Heart left ventricle (tissue), 16 donors: ENCODE measurements around the gene CLDN14. TPM values are rescaled to one million over a fixed set of nuclear protein-coding genes. Genes with fewer than 3 reads are reported as not detected.

Experiments used
- ATAC-seq, 4 donors: fragments of 200-7000 bp; cut with Tn5 transposase; one replicate each; pipeline ENCODE4 v1.9.1; 2020 to 2022; ENCODE audit warnings: moderate library complexity in 4 of 4, mild to moderate bottlenecking in 3 of 4, moderate number of reproducible peaks in 1 of 4
- DNase-seq, 5 donors: peaks; one replicate each; pipeline ENCODE4 v3.0.0-alpha.2; 2020
- H3K27ac ChIP-seq, 12 donors: fragments of 200-600 bp; sonication (generic) in 4 of 12; one replicate each; pipeline versions ENCODE4 v1.5.0 to v1.8.0; 2016 to 2022; ENCODE audit warnings: mild to moderate bottlenecking in 2 of 12
- H3K27me3 ChIP-seq, 9 donors: fragments of 200-600 bp; sonication (generic) in 2 of 9; one replicate each; pipeline versions ENCODE4 v1.5.1 to v1.8.0; 2016 to 2022; ENCODE audit warnings: mild to moderate bottlenecking in 3 of 9
- H3K36me3 ChIP-seq, 9 donors: fragments of 200-600 bp; sonication (generic) in 2 of 9; one replicate each; pipeline versions ENCODE4 v1.5.0 to v1.8.0; 2018 to 2022; ENCODE audit warnings: mild to moderate bottlenecking in 2 of 9
- H3K4me1 ChIP-seq, 12 donors: fragments of 200-600 bp; sonication (generic) in 4 of 12; one replicate each; pipeline versions ENCODE4 v1.5.0 to v1.8.0; 2016 to 2022; ENCODE audit warnings: mild to moderate bottlenecking in 3 of 12
- H3K4me3 ChIP-seq, 12 donors: fragments of 200-600 bp; sonication (generic) in 4 of 12; one replicate each; pipeline versions ENCODE4 v1.5.0 to v1.8.0; 2017 to 2022; ENCODE audit warnings: mild to moderate bottlenecking in 9 of 12, moderate library complexity in 4 of 12
- H3K9me3 ChIP-seq, 12 donors: fragments of 200-600 bp; sonication (generic) in 4 of 12; one replicate each; pipeline versions ENCODE4 v1.5.0 to v1.8.0; 2016 to 2022; ENCODE audit warnings: mild to moderate bottlenecking in 1 of 12
- CTCF ChIP-seq, 12 donors: fragments of 200-600 bp; sonication (generic) in 4 of 12; IDR thresholded peaks; one replicate each; pipeline versions ENCODE4 v1.5.0 to v1.8.0; 2018 to 2022; ENCODE audit warnings: antibody characterized with exemption in 12 of 12, mild to moderate bottlenecking in 5 of 12
- POLR2A ChIP-seq, 2 donors: fragments of 450-650 bp; IDR thresholded peaks; one replicate each; pipeline ENCODE4 v1.6.1; 2017; ENCODE audit warnings: antibody characterized with exemption in 2 of 2, mild to moderate bottlenecking in 2 of 2, moderate library complexity in 2 of 2
- WGBS, 4 donors: extraction: QIAGEN DNeasy Blood & Tissue Kit in 2 of 4; methylation state at CpG; one replicate each; pipeline versions ENCODE4 v1.1.5 to v1.1.7; 2013 to 2018; 5-methylcytosine and 5-hydroxymethylcytosine counted together
- intact Hi-C, 10 donors: fragments of 100-400 bp; cut with DNase I; formaldehyde crosslinking; loops; one replicate each; pipeline versions ENCODE4 v1.11.1 to v1.14.2; 2022
- long read RNA-seq, 3 donors: library from polyadenylated mRNA; unstranded; transcript quantifications; one replicate each; pipeline ENCODE4 v2.0.0, GENCODE V29; 2020 to 2021
- polyA plus RNA-seq, 2 donors: library from polyadenylated mRNA; stranded (reverse); fragments of 200-250 nt; gene quantifications; one replicate each; pipeline ENCODE4 v1.2.3, GENCODE V29; 2013
- total RNA-seq, 9 donors: library from RNA; depleted of rRNA in 2 of 9; stranded (reverse); fragments of >200 nt in 2 of 9; fragmentation: NEBNext Ultra II Directional in 3 of 9; extraction: Animal tissue kit (Norgen Biotek cat#: 25700) in 3 of 9; gene quantifications; one replicate each; pipeline versions ENCODE4 v1.1.0 to v1.2.4, GENCODE V29; 2016 to 2023
- donor health status: ischemic (EF 13 %, LVEDD 7.1; RV severe dilation, severe dysfunction).
- donor health status: healthy with polysubstance abuse.
- donor health status: DM: no; HTN: yes; CAD: no.
- donor health status: DM: no; HTN: no; CAD: no.
- donor health status: ischemic (EF 25% LVEDD 6.9; RV normal size, moderate dysfunction).
- donor health status: ischemic (EF 25% LVEDD 5.7; RV mildly dilated, moderate dysfunction).
- donor health status: healthy.
- donor health status: DM: yes; HTN: yes; CAD: no.
- donor health status: ischemic (EF 35%, LVEDD 5.7; RV mildly dilated, moderate dysfunction).
- donor health status: nonischemic (EF 11% LVEDD 7.7; RV severe dilation, severe dysfunction).
- donor health status: DM: yes; HTN: yes; CAD: no.
- donor health status: PGD.
- donor health status: ischemic (EF 29% LVEDD 5.4; RV normal size, mild dysfunction).
- donor health status: nonischemic (EF 23%, LVEDD 6.1; RV moderate dilation, normal function).

The CLDN14 gene, protein sequence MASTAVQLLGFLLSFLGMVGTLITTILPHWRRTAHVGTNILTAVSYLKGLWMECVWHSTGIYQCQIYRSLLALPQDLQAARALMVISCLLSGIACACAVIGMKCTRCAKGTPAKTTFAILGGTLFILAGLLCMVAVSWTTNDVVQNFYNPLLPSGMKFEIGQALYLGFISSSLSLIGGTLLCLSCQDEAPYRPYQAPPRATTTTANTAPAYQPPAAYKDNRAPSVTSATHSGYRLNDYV
- total RNA-seq = not detected
- not detected for polyA plus RNA-seq
- long read RNA-seq, donor 1 = 0 reads
- long read RNA-seq, donor 2 = 0 reads
- long read RNA-seq, donor 3 = 0 reads

DNA sequence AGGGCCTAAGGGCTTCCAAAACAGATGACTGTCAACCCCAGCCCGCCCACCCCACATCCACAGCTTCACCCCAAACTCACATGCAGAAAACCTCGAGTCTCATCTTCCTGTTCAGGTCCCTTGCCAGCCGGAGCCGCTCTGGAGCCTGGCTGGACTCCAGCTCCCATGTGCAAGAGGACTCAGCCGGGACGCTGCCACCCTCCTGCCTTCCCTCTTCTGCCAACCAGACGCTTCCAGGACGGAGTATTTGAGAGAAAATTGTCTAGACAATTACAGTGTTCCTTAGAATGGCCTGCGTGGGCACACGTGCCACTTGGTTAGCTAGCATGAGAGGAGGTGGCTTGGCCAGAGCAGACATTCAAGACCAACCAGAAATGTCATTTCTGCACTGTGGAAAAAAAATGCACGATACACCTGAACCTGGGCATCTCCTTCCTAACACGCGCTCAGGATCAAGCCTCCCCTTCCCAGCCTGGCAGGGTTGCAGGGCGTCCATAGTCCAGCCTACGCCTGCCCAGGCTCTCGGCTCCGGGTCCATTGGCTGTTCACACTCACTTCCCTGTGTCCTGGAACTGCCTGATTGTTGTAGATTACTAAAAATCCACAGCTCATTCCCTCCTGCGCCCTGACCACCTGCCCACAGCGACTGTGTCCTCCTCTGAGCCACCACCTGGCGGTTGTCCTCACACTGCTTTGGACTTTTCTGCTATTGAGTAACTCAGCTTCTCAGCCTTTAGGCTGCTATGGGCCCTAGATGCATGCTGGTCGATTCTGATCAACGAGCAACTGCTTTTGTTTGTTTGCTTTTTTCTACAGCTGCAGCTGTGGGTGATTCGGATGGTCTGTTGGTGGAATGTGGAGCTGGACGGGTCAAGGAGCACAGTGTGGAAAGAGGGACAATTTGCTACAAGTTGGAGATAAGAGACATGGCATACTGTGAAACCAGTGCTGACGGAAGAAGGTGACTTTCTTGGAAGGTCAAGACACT lies at the start of gene CLDN14:
Gene CLDN14, minus strand, starts transcription at position 708 of the 988 bp plus-strand sequence. CDS start 18,427 bp downstream, outside the sequence.
- H3K27ac ChIP-seq = no peak within 1 kb of the TSS
- H3K9me3 ChIP-seq = no peaks in the 10 kb centered on the region
- intact Hi-C loops = loop anchor here in 1 of 10 donors (10.0 kb wide), 1 partner anchor 55 kb away; no protein-coding TSS in a partner anchor
- H3K4me3 ChIP-seq = no peak within 1 kb of the TSS
- TF ChIP-seq POLR2A (IDR thresholded peaks at IDR 0.05) (no peak), CTCF (IDR thresholded peaks at IDR 0.05) (no peak)
- H3K36me3 ChIP-seq = no peaks in the 10 kb centered on the region
- H3K27me3 ChIP-seq = no peaks in the 10 kb centered on the region
- DNase-seq (peak in 1 of 5 donors; percentile 37), ATAC-seq (peak in 2 of 4 donors; percentile 17 to 36)
- 67 to 77% (median 73%) methylated on average over 18 to 25 of the region's 25 CpGs for WGBS, 4 donors
- peaks cover 0 to 11% (median 0%) of the 10 kb centered on the region in 12 donors for H3K4me1 ChIP-seq

- TF ChIP-seq CTCF (IDR thresholded peaks at IDR 0.05) = no peak
- no peak for TF ChIP-seq POLR2A (IDR thresholded peaks at IDR 0.05)
- Histone ChIP-seq H3K9me3 (no peaks in the 10 kb centered on the region), H3K36me3 (no peaks in the 10 kb centered on the region), H3K4me1 (peaks cover 0 to 3% (median 0%) of the 10 kb centered on the region in 12 donors), H3K4me3 (no peak overlapping the region), H3K27me3 (peaks cover 0 to 27% (median 2%) of the 10 kb centered on the region in 9 donors), H3K27ac (no peak overlapping the region)
- intact Hi-C loops = no loop called here
- DNase-seq (no peak), ATAC-seq (no peak)
- WGBS, 4 donors = 79 to 82% (median 82%) methylated on average over 6 of the region's 6 CpGs
Measured at GRCh38 chr21:36528716-36529115, 48.8 kb upstream of the CLDN14 start.

DNA sequence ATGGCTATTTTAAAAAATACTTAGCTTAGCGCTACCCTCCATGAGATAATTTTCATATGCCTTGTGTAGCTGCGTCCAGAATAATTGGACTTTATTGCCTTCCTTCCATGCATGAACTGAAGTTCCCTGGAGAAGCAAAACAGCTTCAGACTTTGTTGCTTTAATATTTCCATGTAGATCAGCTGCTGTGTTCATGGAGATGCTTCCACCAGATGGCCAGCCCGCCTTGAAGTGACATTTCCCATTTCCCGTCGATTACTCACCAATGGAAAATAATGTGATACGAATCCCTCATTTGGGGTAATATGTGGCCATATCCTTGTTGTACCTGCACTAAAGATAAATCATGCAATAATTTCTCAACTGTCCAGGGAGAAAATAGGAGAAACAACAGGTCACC lies 47.4 kb upstream of the CLDN14 start:
- Histone ChIP-seq H3K27me3 (peaks cover 0 to 27% (median 2%) of the 10 kb centered on the region in 9 donors), H3K4me1 (peaks cover 0 to 3% (median 0%) of the 10 kb centered on the region in 12 donors), H3K9me3 (no peaks in the 10 kb centered on the region), H3K27ac (no peak overlapping the region), H3K36me3 (no peaks in the 10 kb centered on the region), H3K4me3 (no peak overlapping the region)
- DNase-seq (no peak), ATAC-seq (no peak)
- WGBS, 4 donors = 73 to 83% (median 80%) methylated on average over 6 of the region's 6 CpGs
- TF ChIP-seq POLR2A (IDR thresholded peaks at IDR 0.05) = no peak
- no peak for TF ChIP-seq CTCF (IDR thresholded peaks at IDR 0.05)
- intact Hi-C loops = no loop called here

DNA sequence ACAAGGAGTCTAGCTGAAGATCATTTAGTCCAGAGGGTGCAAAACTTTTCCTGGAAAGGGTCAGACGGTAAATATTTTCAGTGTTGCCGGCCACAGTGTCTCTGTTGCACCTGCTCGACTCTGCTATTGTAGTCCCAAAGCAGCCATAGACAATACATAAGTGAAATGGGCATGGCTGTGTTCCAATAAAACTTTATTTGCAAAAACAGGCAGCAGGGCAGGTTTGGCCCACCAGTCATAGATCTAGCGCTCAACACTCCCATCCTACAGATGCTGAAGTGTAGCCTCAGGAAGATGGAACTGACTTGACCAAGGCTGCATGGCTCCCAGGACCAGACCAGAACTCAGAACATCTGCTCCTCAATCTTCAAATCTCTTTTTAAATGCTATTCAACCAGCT lies 46.2 kb upstream of the CLDN14 start:
- no peak for DNase-seq
- no peak for ATAC-seq
- peaks cover 0 to 27% (median 2%) of the 10 kb centered on the region in 9 donors for H3K27me3 ChIP-seq
- peaks cover 0 to 3% (median 0%) of the 10 kb centered on the region in 12 donors for H3K4me1 ChIP-seq
- no peaks in the 10 kb centered on the region for H3K9me3 ChIP-seq
- H3K36me3 ChIP-seq = no peaks in the 10 kb centered on the region
- intact Hi-C loops = no loop called here
- TF ChIP-seq POLR2A (IDR thresholded peaks at IDR 0.05) (no peak), CTCF (IDR thresholded peaks at IDR 0.05) (no peak)
- H3K4me3 ChIP-seq = no peak overlapping the region
- 91 to 98% (median 93%) methylated on average over 4 of the region's 4 CpGs for WGBS, 4 donors
- H3K27ac ChIP-seq = no peak overlapping the region
